ENCODE measurements around the gene IKZF2.

Gene IKZF2

GRCh38 chr2:213151437-213152064, at the start of gene IKZF2:
TSS of gene IKZF2 (minus strand) at chr2:213151612. CDS start at chr2:213148629, 2,983 bp downstream.
- DNase-seq = peak; percentile 76

- no peak for DNase-seq
Measured at GRCh38 chr2:213199871-213200270, 48.5 kb upstream of the IKZF2 start.

GRCh38 chr2:213189001-213189899, 37.8 kb upstream of the IKZF2 start:
- DNase-seq = no peak

- no peak for DNase-seq
Measured at GRCh38 chr2:213188533-213188867, 37.1 kb upstream of the IKZF2 start.

- no peak for DNase-seq
Measured at GRCh38 chr2:213187833-213188532, 36.6 kb upstream of the IKZF2 start.

GRCh38 chr2:213187386-213187785, 36.0 kb upstream of the IKZF2 start:
- DNase-seq = no peak

- DNase-seq = no peak
Measured at GRCh38 chr2:213185147-213185822, 33.9 kb upstream of the IKZF2 start.

GRCh38 chr2:213181712-213182111, 30.3 kb upstream of the IKZF2 start:
- no peak for DNase-seq

GRCh38 chr2:213177679-213178078, 26.3 kb upstream of the IKZF2 start:
- no peak for DNase-seq

- DNase-seq = no peak
Measured at GRCh38 chr2:213175673-213176247, 24.3 kb upstream of the IKZF2 start.

GRCh38 chr2:213172641-213173040, 21.2 kb upstream of the IKZF2 start:
- no peak for DNase-seq

GRCh38 chr2:213171147-213171546, 19.7 kb upstream of the IKZF2 start:
- no peak for DNase-seq

- no peak for DNase-seq
Measured at GRCh38 chr2:213167271-213167930, 16.0 kb upstream of the IKZF2 start.

- no peak for DNase-seq
Measured at GRCh38 chr2:213166109-213166508, 14.7 kb upstream of the IKZF2 start.

- no peak for DNase-seq
Measured at GRCh38 chr2:213164263-213164662, 12.9 kb upstream of the IKZF2 start.

GRCh38 chr2:213162516-213163118, 11.2 kb upstream of the IKZF2 start:
- DNase-seq = no peak

GRCh38 chr2:213161759-213162515, 10.5 kb upstream of the IKZF2 start:
- DNase-seq = no peak

GRCh38 chr2:213159768-213160167, 8.4 kb upstream of the IKZF2 start:
- no peak for DNase-seq

GRCh38 chr2:213157242-213157641, 5.8 kb upstream of the IKZF2 start:
- no peak for DNase-seq

GRCh38 chr2:213156717-213157116, 5.3 kb upstream of the IKZF2 start:
- no peak for DNase-seq

- no peak for DNase-seq
Measured at GRCh38 chr2:213152888-213153287, 1.5 kb upstream of the IKZF2 start.

Data from activated CD4-positive, alpha-beta T cell treated with anti-CD3 and anti-CD28 coated beads, Interleukin-10, Interleukin-2, amounts not matched to agents 100 ng/mL and 50 ng/mL, durations not matched to agents 16 hours and 8 hours (primary cell).